ENCODE measurements around the gene PRMT9.

- TF ChIP-seq FOS (IDR thresholded peaks at IDR 0.05; ENCODE audit: borderline replicate concordance, extremely low read depth, insufficient read length) (no peak), GABPA (IDR thresholded peaks at IDR 0.05; ENCODE audit: low read depth) (no peak), SIX5 (IDR thresholded peaks at IDR 0.05; ENCODE audit: low read depth, low read length, severe bottlenecking) (no peak), MYC (IDR thresholded peaks at IDR 0.05; ENCODE audit: insufficient read depth, insufficient read length, insufficient replicate concordance, low read length, severe bottlenecking) (no peak)
- TF ChIP-seq, protein P1, sequence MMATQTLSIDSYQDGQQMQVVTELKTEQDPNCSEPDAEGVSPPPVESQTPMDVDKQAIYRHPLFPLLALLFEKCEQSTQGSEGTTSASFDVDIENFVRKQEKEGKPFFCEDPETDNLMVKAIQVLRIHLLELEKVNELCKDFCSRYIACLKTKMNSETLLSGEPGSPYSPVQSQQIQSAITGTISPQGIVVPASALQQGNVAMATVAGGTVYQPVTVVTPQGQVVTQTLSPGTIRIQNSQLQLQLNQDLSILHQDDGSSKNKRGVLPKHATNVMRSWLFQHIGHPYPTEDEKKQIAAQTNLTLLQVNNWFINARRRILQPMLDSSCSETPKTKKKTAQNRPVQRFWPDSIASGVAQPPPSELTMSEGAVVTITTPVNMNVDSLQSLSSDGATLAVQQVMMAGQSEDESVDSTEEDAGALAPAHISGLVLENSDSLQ (IDR thresholded peaks at IDR 0.05): no peak
These were observed 76.5 kb downstream of the PRMT9 start for GRCh38 chr4:147607471-147607870.

Data from GM12878 (cell line).